K562 (cell line): Measurements from ENCODE around the gene ARIH1. TPM values are rescaled to one million over a fixed set of nuclear protein-coding genes. Genes with fewer than 3 reads are reported as not detected.

Source experiments
- C11orf30 ChIP-seq: fragments of 450-650 bp; IDR thresholded peaks from 2 replicates; pipeline ENCODE4 v1.6.1; 2016; ENCODE audit warnings: low read depth, mild to moderate bottlenecking
- CHAMP1 ChIP-seq: fragments of 450-650 bp; IDR thresholded peaks from 2 replicates; pipeline ENCODE4 v1.6.1; 2016; ENCODE audit warnings: mild to moderate bottlenecking
- DACH1 ChIP-seq: fragments of 450-650 bp; IDR thresholded peaks from 2 replicates; pipeline ENCODE4 v1.6.1; 2018; ENCODE audit not compliant: partially characterized antibody
- DMBX1 ChIP-seq: fragments of 250-450 bp; sonication (Bioruptor Pico); IDR thresholded peaks from 2 replicates; pipeline ENCODE4 v1.8.0; 2022; ENCODE audit warnings: inconsistent platforms, mild to moderate bottlenecking, moderate library complexity, borderline replicate concordance
- ELF1 ChIP-seq: fragments of 200-800 bp; sonication (Bioruptor generic); IDR thresholded peaks from 2 replicates; pipeline ENCODE4 v1.6.1; 2016; ENCODE audit warnings: missing genetic modification characterization, missing compliant biosample characterization
- ELF4 ChIP-seq: fragments of 450-650 bp; formaldehyde crosslinking; IDR thresholded peaks from 2 replicates; pipeline ENCODE4 v1.4.0; 2022; ENCODE audit warnings: missing genetic modification characterization
- EWSR1 ChIP-seq: fragments of 450-650 bp; IDR thresholded peaks from 2 replicates; pipeline ENCODE4 v1.6.1; 2018; ENCODE audit warnings: borderline replicate concordance, mild to moderate bottlenecking, low read depth, moderate library complexity; ENCODE audit not compliant: partially characterized antibody
- HDAC6 ChIP-seq: IDR thresholded peaks from 2 replicates; pipeline ENCODE4 v1.6.1; 2012; ENCODE audit warnings: low read depth, mild to moderate bottlenecking, control low read depth, inconsistent platforms, low read length, moderate library complexity
- MTA1 ChIP-seq: fragments of 450-650 bp; IDR thresholded peaks from 2 replicates; pipeline ENCODE4 v1.6.1; 2017; ENCODE audit warnings: borderline replicate concordance
- NEUROD1 ChIP-seq: fragments of 150-350 bp; IDR thresholded peaks from 2 replicates; pipeline ENCODE4 v1.6.1; 2014; ENCODE audit warnings: borderline replicate concordance, low read length, low read depth; ENCODE audit not compliant: partially characterized antibody
- RHOXF2B ChIP-seq: fragments of 250-450 bp; sonication (Bioruptor Pico); conservative IDR thresholded peaks from 2 replicates; pipeline ENCODE4 v1.5.1; 2021
- SLC30A9 ChIP-seq: fragments of 250-450 bp; sonication (Bioruptor Pico); IDR thresholded peaks from 2 replicates; pipeline ENCODE4 v1.8.0; 2022; ENCODE audit warnings: mild to moderate bottlenecking, moderate library complexity
- SNRNP70 ChIP-seq: fragments of 200-400 bp; formaldehyde crosslinking; optimal IDR thresholded peaks from 2 replicates; pipeline ENCODE3; 2017; ENCODE audit warnings: low read depth, low read length
- SP2 ChIP-seq: IDR thresholded peaks from 2 replicates; pipeline ENCODE4 v1.6.1; 2011; ENCODE audit warnings: mild to moderate bottlenecking, low read depth, low read length, moderate library complexity; ENCODE audit not compliant: poor library complexity, severe bottlenecking; ENCODE audit errors: extremely low read depth
- TFAM ChIP-seq: fragments of 250-450 bp; sonication (Bioruptor Pico); conservative IDR thresholded peaks from 2 replicates; pipeline ENCODE4 v1.5.0; 2021; ENCODE audit warnings: mild to moderate bottlenecking, moderate library complexity
- YBX1 ChIP-seq: fragments of 450-650 bp; IDR thresholded peaks from 2 replicates; pipeline ENCODE4 v1.7.1; 2016; ENCODE audit warnings: mild to moderate bottlenecking
- ZNF354B ChIP-seq: fragments of 250-450 bp; sonication (Bioruptor Pico); IDR thresholded peaks from 2 replicates; pipeline ENCODE4 v1.4.0; 2020
- ZNF589 ChIP-seq: fragments of 200-800 bp; sonication (Bioruptor generic); IDR thresholded peaks from 2 replicates; pipeline ENCODE4 v1.6.1; 2016; ENCODE audit warnings: low read depth, missing genetic modification characterization, missing compliant biosample characterization
- ZZZ3 ChIP-seq: fragments of 450-650 bp; IDR thresholded peaks from 2 replicates; pipeline ENCODE4 v1.6.1; 2016; ENCODE audit warnings: antibody characterized with exemption, mild to moderate bottlenecking, moderate library complexity
- polyA plus RNA-seq, 8 experiments: library from polyadenylated mRNA; depleted of rRNA in 4 of 8; stranded (reverse) in 5 of 8; unstranded in 3 of 8; fragments of >200 nt; fragmentation: Nextera tagmentation in 2 of 8; fragmentation: Illumina TruSeq in 1 of 8; extraction: Ambion mirVana in 2 of 8; extraction: Trizol in 1 of 8; gene quantifications; 2 replicates each; pipeline versions ENCODE4 v1.2.1 to v1.2.3, GENCODE V29; 2011 to 2014; ENCODE audit warnings: inconsistent platforms in 1 of 8, missing spikeins in 1 of 8
- total RNA-seq, 7 experiments: library from RNA; depleted of rRNA in 6 of 7; stranded (reverse); fragments of >200 nt in 6 of 7; fragmentation: Illumina TruSeq in 2 of 7; extraction: Trizol in 2 of 7; gene quantifications; 2 replicates each; pipeline versions ENCODE4 v1.2.1 to v1.2.3, GENCODE V29; 2011 to 2021; ENCODE audit warnings: low replicate concordance in 1 of 7
- TF ChIP-seq, protein P1 (sequence below): fragments of 450-650 bp; IDR thresholded peaks from 2 replicates; pipeline ENCODE4 v1.6.1; 2017; ENCODE audit warnings: mild to moderate bottlenecking, moderate library complexity
- TF ChIP-seq, protein P2 (sequence below): IDR thresholded peaks from 2 replicates; pipeline ENCODE4 v1.6.1; 2011; ENCODE audit warnings: borderline replicate concordance, low read depth, mild to moderate bottlenecking, moderate library complexity, low read length; ENCODE audit not compliant: insufficient read depth, poor library complexity, severe bottlenecking
- TF ChIP-seq, protein P3 (sequence below): fragments of 450-650 bp; IDR thresholded peaks from 2 replicates; pipeline ENCODE4 v1.6.1; 2016; ENCODE audit warnings: missing biosample characterization, missing genetic modification characterization

Gene ARIH1
- total and polyA plus RNA-seq, 9 of the 15 experiments (the other 6 are each of a cell fraction or from before 2014, with no cell fraction given) = 17.7 to 125 (median 31.4) TPM

GRCh38 chr15:72473614-72474465 is at the start of gene ARIH1 (continued):
- TF ChIP-seq TFAM (CRISPR knock-in tag) (no peak), SNRNP70 (no peak), SLC30A9 (CRISPR knock-in tag) (no peak), DMBX1 (CRISPR knock-in tag) (no peak), RHOXF2B (CRISPR knock-in tag) (no peak), EWSR1 (no peak), ZNF354B (CRISPR knock-in tag) (no peak), NEUROD1 (peak; percentile 45), ELF1 (peak; percentile 87), DACH1 (no peak), ZZZ3 (peak; percentile 96), C11orf30 (peak; percentile 57), SP2 (no peak), HDAC6 (no peak), ELF4 (CRISPR knock-in tag) (peak; percentile 34; the same call in 1 of the 2 replicates), CHAMP1 (no peak), MTA1 (peak; percentile 96), ZNF589 (peak; percentile 85), YBX1 (no peak)
- TF ChIP-seq, protein P1, sequence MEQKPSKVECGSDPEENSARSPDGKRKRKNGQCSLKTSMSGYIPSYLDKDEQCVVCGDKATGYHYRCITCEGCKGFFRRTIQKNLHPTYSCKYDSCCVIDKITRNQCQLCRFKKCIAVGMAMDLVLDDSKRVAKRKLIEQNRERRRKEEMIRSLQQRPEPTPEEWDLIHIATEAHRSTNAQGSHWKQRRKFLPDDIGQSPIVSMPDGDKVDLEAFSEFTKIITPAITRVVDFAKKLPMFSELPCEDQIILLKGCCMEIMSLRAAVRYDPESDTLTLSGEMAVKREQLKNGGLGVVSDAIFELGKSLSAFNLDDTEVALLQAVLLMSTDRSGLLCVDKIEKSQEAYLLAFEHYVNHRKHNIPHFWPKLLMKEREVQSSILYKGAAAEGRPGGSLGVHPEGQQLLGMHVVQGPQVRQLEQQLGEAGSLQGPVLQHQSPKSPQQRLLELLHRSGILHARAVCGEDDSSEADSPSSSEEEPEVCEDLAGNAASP = no peak
- TF ChIP-seq, protein P2, sequence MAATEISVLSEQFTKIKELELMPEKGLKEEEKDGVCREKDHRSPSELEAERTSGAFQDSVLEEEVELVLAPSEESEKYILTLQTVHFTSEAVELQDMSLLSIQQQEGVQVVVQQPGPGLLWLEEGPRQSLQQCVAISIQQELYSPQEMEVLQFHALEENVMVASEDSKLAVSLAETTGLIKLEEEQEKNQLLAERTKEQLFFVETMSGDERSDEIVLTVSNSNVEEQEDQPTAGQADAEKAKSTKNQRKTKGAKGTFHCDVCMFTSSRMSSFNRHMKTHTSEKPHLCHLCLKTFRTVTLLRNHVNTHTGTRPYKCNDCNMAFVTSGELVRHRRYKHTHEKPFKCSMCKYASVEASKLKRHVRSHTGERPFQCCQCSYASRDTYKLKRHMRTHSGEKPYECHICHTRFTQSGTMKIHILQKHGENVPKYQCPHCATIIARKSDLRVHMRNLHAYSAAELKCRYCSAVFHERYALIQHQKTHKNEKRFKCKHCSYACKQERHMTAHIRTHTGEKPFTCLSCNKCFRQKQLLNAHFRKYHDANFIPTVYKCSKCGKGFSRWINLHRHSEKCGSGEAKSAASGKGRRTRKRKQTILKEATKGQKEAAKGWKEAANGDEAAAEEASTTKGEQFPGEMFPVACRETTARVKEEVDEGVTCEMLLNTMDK = peak; percentile 40
- TF ChIP-seq, protein P3, sequence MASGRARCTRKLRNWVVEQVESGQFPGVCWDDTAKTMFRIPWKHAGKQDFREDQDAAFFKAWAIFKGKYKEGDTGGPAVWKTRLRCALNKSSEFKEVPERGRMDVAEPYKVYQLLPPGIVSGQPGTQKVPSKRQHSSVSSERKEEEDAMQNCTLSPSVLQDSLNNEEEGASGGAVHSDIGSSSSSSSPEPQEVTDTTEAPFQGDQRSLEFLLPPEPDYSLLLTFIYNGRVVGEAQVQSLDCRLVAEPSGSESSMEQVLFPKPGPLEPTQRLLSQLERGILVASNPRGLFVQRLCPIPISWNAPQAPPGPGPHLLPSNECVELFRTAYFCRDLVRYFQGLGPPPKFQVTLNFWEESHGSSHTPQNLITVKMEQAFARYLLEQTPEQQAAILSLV (tag) = no peak
